OCI-LY1 (cell line): ENCODE measurements around the gene TNRC6A.

Experiments
- H2AFZ ChIP-seq: fragments of 200-600 bp; sonication (generic), shearing (Covaris generic); 2 replicates; pipeline ENCODE4 v1.6.0; 2014; ENCODE audit warnings: antibody characterized with exemption, mild to moderate bottlenecking, low read length
- H3F3A ChIP-seq: fragments of 200-600 bp; sonication (generic), shearing (Covaris generic); 2 replicates; pipeline ENCODE4 v1.6.0; 2014; ENCODE audit warnings: mild to moderate bottlenecking, antibody characterized with exemption, low read length, moderate library complexity; ENCODE audit not compliant: insufficient read depth
- H3K27ac ChIP-seq: fragments of 200-600 bp; sonication (generic); 2 replicates; pipeline ENCODE4 v1.5.1; 2014; ENCODE audit warnings: low read length, mixed run types, mild to moderate bottlenecking, low read depth; ENCODE audit not compliant: poor library complexity, severe bottlenecking
- H3K27me3 ChIP-seq: fragments of 200-600 bp; sonication (generic); 2 replicates; pipeline ENCODE4 v1.6.0; 2014; ENCODE audit warnings: antibody characterized with exemption, mild to moderate bottlenecking, low read length, moderate library complexity; ENCODE audit not compliant: insufficient read depth
- H3K36me3 ChIP-seq: fragments of 200-600 bp; sonication (generic); 2 replicates; pipeline ENCODE4 v1.6.1; 2014; ENCODE audit warnings: mild to moderate bottlenecking, antibody characterized with exemption, low read length, moderate library complexity, mixed read lengths; ENCODE audit not compliant: insufficient read depth
- H3K4me1 ChIP-seq: fragments of 200-600 bp; sonication (generic); 2 replicates; pipeline ENCODE4 v1.5.1; 2014; ENCODE audit warnings: mild to moderate bottlenecking, low read length, moderate library complexity; ENCODE audit not compliant: insufficient read depth, severe bottlenecking
- H3K4me2 ChIP-seq: fragments of 200-600 bp; sonication (generic), shearing (Covaris generic); 2 replicates; pipeline ENCODE4 v1.6.1; 2014; ENCODE audit warnings: low read length
- H3K4me3 ChIP-seq: fragments of 200-600 bp; sonication (generic); 2 replicates; pipeline ENCODE4 v1.5.1; 2014; ENCODE audit warnings: low read length, low read depth, mild to moderate bottlenecking, mixed read lengths; ENCODE audit not compliant: poor library complexity, severe bottlenecking
- H3K79me2 ChIP-seq: fragments of 200-600 bp; shearing (Covaris generic); 2 replicates; pipeline ENCODE4 v1.6.1; 2016; ENCODE audit warnings: mixed run types, low read length, mixed read lengths; ENCODE audit not compliant: insufficient read depth
- H3K9ac ChIP-seq: fragments of 200-600 bp; sonication (generic), shearing (Covaris generic); 2 replicates; pipeline ENCODE4 v1.6.1; 2014; ENCODE audit warnings: mild to moderate bottlenecking, low read length, mixed read lengths
- H3K9me2 ChIP-seq: fragments of 200-600 bp; sonication (generic), shearing (Covaris generic); 2 replicates; pipeline ENCODE4 v1.6.1; 2014; ENCODE audit warnings: low read depth, mild to moderate bottlenecking, low read length, mixed read lengths
- H3K9me3 ChIP-seq: fragments of 200-600 bp; shearing (Covaris generic); 2 replicates; pipeline ENCODE4 v1.6.1; 2014; ENCODE audit warnings: low read length, mixed read lengths
- H4K20me1 ChIP-seq: fragments of 200-600 bp; sonication (generic), shearing (Covaris generic); 2 replicates; pipeline ENCODE4 v1.6.0; 2016; ENCODE audit warnings: mild to moderate bottlenecking, low read length; ENCODE audit not compliant: insufficient read depth
- EZH2 ChIP-seq: fragments of 200-600 bp; sonication (generic), shearing (Covaris generic); IDR thresholded peaks from 2 replicates; pipeline ENCODE4 v1.8.0; 2017; ENCODE audit warnings: borderline replicate concordance, mixed run types, mild to moderate bottlenecking, antibody characterized with exemption, low read length, moderate library complexity, mixed read lengths
- TF ChIP-seq, protein P1 (sequence below): fragments of 200-600 bp; sonication (generic), shearing (Covaris generic); IDR thresholded peaks from 2 replicates; pipeline ENCODE4 v1.5.1; 2017; ENCODE audit warnings: mild to moderate bottlenecking, antibody characterized with exemption, low read length, moderate library complexity, mixed read lengths

TNRC6A gene

DNA sequence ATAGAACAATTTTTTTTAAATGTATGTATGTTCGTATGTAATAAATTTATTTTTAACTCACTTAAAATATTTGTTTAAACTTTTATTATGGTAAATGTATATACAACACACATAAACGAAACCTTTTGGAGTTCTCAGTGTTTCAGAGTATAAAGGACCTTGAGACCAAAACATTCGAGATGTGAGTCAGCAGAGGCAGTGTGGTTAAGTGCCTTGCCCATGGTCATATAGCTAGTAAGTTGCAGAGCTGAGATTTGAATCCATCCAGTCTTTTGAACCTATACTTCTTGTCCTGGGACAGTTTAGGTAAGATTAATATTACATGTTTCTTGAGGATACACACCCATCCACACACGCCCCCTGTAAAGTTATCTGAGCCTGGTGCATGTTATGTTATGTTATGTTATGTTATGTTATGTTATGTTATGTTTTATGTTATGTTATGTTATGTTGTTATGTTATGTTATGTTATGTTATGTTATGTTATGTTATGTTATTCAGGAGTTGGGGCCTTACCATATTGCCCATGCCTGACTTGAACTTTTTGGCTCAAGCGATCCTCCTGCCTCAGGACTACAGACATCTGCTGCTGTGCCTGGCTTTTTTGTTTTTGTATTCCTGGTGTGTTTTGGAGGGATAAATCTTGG lies 41.8 kb downstream of the TNRC6A start:
- Histone ChIP-seq H3F3A (no peaks in the 10 kb centered on the region), H3K79me2 (peaks cover 33% of the 10 kb centered on the region), H4K20me1 (no peaks in the 10 kb centered on the region), H3K27me3 (no peaks in the 10 kb centered on the region), H3K4me3 (no peak overlapping the region), H3K9ac (no peak overlapping the region), H3K4me1 (no peaks in the 10 kb centered on the region), H3K27ac (no peak overlapping the region), H3K9me3 (no peaks in the 10 kb centered on the region; the same call in 1 of the 2 replicates), H2AFZ (no peak overlapping the region), H3K9me2 (no peaks in the 10 kb centered on the region), H3K36me3 (peaks cover 50% of the 10 kb centered on the region), H3K4me2 (no peak overlapping the region)
- no peak for TF ChIP-seq EZH2

DNA sequence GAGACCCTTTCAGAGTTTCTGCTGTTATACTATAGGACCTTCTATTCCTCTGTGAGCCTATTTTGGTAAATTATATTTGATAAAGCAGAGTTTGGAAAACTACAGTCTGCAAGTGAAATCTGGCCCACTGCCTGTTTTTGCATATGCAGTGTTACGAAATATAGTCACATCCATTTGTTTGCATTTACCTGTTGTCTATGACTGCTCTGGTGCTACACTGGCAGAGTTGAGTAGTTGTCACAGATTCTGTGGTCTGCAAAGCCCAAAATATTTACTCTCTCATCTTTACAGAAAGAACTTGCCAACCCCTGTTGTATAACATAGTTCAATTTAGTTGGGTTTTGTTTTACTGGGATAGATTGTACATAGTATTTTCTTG lies 42.3 kb downstream of the TNRC6A start:
- Histone ChIP-seq H3K79me2 (peaks cover 33% of the 10 kb centered on the region), H3K4me2 (no peak overlapping the region), H3K9me3 (no peaks in the 10 kb centered on the region; the same call in 1 of the 2 replicates), H3K9me2 (no peaks in the 10 kb centered on the region), H3K4me1 (no peaks in the 10 kb centered on the region), H4K20me1 (no peaks in the 10 kb centered on the region), H3K9ac (no peak overlapping the region), H3K27me3 (no peaks in the 10 kb centered on the region), H3K4me3 (no peak overlapping the region), H3K27ac (no peak overlapping the region), H2AFZ (no peak overlapping the region), H3K36me3 (peaks cover 52% of the 10 kb centered on the region), H3F3A (no peaks in the 10 kb centered on the region)
- TF ChIP-seq, protein P1, sequence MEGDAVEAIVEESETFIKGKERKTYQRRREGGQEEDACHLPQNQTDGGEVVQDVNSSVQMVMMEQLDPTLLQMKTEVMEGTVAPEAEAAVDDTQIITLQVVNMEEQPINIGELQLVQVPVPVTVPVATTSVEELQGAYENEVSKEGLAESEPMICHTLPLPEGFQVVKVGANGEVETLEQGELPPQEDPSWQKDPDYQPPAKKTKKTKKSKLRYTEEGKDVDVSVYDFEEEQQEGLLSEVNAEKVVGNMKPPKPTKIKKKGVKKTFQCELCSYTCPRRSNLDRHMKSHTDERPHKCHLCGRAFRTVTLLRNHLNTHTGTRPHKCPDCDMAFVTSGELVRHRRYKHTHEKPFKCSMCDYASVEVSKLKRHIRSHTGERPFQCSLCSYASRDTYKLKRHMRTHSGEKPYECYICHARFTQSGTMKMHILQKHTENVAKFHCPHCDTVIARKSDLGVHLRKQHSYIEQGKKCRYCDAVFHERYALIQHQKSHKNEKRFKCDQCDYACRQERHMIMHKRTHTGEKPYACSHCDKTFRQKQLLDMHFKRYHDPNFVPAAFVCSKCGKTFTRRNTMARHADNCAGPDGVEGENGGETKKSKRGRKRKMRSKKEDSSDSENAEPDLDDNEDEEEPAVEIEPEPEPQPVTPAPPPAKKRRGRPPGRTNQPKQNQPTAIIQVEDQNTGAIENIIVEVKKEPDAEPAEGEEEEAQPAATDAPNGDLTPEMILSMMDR: no peak
- no peak for TF ChIP-seq EZH2

DNA sequence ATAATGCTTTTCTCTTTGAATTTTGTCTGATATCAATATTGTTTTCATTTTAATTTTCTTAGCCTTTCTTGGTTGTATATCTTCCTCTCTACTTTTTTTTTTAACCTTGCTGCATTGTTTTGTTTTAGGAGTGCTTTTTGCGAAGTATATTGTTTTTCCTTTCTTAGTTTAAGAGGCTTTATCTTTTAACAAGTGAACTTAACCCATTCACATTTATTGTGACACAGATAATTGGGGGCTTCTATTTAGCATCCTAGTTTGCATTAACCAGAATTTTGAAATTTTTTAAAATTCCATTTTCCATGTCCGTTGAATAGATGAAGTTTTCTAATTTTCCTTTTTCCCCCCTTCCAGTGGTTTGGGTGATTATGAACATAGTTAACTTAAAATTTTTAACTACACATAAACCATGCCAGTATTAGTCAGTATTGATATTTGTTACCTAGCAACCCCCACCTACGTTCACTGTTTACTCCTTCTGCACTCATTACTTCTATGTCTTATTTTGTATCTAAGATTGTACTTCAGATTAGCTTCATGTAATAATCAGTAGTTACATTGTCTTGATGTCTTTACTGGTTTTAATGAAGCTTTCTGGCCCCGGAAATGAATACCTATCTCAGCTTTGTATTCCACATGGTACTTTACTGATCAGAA lies 44.4 kb downstream of the TNRC6A start:
- H3K36me3 ChIP-seq: peaks cover 69% of the 10 kb centered on the region
- no peak overlapping the region for H3K9ac ChIP-seq
- TF ChIP-seq, protein P1: no peak
- TF ChIP-seq EZH2: no peak
- no peaks in the 10 kb centered on the region for H4K20me1 ChIP-seq
- no peaks in the 10 kb centered on the region for H3K27me3 ChIP-seq
- H3K4me1 ChIP-seq: no peaks in the 10 kb centered on the region
- peaks cover 25% of the 10 kb centered on the region for H3K79me2 ChIP-seq
- no peaks in the 10 kb centered on the region for H3F3A ChIP-seq
- no peaks in the 10 kb centered on the region; the same call in 1 of the 2 replicates for H3K9me3 ChIP-seq
- H3K4me2 ChIP-seq: no peak overlapping the region
- no peaks in the 10 kb centered on the region for H3K9me2 ChIP-seq
- no peak overlapping the region for H3K4me3 ChIP-seq
- no peak overlapping the region for H3K27ac ChIP-seq
- no peak overlapping the region for H2AFZ ChIP-seq
